C4-2B (cell line): Measurements from ENCODE around the gene LHX2.

ENCODE experiments used
- ZFX ChIP-seq: fragments of 450-650 bp; IDR thresholded peaks from 2 replicates; pipeline ENCODE4 v1.6.1; 2017
- TF ChIP-seq, protein P1 (sequence below): fragments of 450-650 bp; conservative IDR thresholded peaks from 2 replicates; pipeline ENCODE4 v1.5.1; 2017; ENCODE audit warnings: mild to moderate bottlenecking

DNA sequence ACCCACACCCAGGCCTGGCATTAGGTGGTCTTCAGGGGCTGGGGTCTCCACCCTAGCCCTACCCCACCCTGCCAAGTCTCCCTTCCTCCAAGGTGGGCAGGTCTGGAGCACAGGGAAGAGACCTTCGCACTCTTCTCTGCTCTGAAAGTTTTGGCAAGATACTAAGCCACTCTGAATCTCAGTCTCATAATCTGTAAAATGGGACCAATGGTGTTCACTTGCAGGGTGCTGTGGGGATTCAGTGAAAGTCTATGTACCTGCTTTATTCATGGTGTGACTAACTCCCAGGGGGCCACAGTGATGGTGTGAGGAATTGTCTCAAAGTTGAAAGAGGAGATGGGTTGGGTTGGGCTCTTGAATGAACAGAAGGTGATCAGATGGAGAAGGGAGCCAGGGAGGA lies 25.0 kb downstream of the LHX2 start:
- TF ChIP-seq, protein P1, sequence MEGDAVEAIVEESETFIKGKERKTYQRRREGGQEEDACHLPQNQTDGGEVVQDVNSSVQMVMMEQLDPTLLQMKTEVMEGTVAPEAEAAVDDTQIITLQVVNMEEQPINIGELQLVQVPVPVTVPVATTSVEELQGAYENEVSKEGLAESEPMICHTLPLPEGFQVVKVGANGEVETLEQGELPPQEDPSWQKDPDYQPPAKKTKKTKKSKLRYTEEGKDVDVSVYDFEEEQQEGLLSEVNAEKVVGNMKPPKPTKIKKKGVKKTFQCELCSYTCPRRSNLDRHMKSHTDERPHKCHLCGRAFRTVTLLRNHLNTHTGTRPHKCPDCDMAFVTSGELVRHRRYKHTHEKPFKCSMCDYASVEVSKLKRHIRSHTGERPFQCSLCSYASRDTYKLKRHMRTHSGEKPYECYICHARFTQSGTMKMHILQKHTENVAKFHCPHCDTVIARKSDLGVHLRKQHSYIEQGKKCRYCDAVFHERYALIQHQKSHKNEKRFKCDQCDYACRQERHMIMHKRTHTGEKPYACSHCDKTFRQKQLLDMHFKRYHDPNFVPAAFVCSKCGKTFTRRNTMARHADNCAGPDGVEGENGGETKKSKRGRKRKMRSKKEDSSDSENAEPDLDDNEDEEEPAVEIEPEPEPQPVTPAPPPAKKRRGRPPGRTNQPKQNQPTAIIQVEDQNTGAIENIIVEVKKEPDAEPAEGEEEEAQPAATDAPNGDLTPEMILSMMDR = no peak
- TF ChIP-seq ZFX = no peak
